ENCODE data around the gene SYMPK. TPM values are rescaled to one million over a fixed set of nuclear protein-coding genes. Genes with fewer than 3 reads are reported as not detected.

Gene SYMPK
- total RNA-seq, 2 experiments from 2014 or later, result 63.3 to 65.0 TPM

DNA sequence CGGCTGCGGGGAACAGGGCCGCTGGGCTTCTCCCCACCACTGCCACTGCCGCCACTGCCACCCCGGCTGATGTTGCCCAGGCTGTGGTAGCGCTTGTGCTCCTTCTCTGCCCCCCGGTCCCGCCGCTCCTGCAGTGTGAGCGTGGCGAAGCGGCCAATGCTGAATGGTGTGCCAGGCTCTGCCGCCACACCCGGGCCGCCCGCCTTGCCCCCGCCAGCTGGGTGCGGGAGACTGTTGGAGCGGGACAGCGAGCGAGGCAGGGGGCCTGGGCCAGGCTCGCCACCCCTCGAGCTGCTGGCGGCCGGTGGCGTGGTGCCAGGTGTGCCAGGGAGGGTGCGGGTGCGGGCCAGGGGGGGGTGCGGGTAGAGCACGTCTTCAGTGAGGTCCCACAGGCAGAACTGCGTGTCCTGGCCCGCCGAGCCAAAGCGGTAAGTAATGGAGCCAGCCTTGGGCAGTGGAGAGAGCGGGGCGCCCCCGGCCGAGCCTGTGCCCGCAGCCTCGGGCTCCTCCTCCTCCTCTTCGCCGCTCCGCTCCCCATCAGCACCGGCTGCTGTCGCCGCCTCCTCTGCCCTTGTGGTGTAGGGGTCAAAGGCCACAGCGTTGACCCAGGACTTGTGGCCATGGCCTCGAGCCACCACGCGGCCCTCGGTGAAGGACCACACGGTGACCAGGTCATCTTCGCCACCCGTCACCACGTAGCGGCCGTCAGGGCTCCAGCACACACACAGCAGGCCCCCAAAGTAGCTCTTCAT lies 77.0 kb downstream of the SYMPK start:
- H3K27me3 Mint-ChIP-seq, result peaks cover 29% of the 10 kb centered on the region
- peaks cover 29% of the 10 kb centered on the region for H3K36me3 ChIP-seq (ENCODE audit: insufficient read depth, low read length)
- peaks cover 0 to 8% of the 10 kb centered on the region in 2 experiments for H3K9me3 ChIP-seq (ENCODE audit: control insufficient read depth in 1 of 2, insufficient read depth in 1 of 2, low read length in 2 of 2)
- H3K9me3 Mint-ChIP-seq, result no peaks in the 10 kb centered on the region
- DNase-seq (no peak), ATAC-seq (ENCODE audit: poor library complexity) (no peak)
- peaks cover 5% of the 10 kb centered on the region for H3K4me1 ChIP-seq (ENCODE audit: insufficient read depth, low read length)
- no peak overlapping the region for H3K27ac Mint-ChIP-seq
- no peak overlapping the region for H3K27ac ChIP-seq (ENCODE audit: low read depth in 1 of 2, low read length in 2 of 2)
- no peak overlapping the region for H3K4me3 ChIP-seq (ENCODE audit: low read length)
- CTCF ChIA-PET, result no interaction called here
- H3K4me1 Mint-ChIP-seq (ENCODE audit: low read depth), result peaks cover 20% of the 10 kb centered on the region
- H3K4me3 Mint-ChIP-seq, result no peak overlapping the region
- TF ChIP-seq, protein P1, sequence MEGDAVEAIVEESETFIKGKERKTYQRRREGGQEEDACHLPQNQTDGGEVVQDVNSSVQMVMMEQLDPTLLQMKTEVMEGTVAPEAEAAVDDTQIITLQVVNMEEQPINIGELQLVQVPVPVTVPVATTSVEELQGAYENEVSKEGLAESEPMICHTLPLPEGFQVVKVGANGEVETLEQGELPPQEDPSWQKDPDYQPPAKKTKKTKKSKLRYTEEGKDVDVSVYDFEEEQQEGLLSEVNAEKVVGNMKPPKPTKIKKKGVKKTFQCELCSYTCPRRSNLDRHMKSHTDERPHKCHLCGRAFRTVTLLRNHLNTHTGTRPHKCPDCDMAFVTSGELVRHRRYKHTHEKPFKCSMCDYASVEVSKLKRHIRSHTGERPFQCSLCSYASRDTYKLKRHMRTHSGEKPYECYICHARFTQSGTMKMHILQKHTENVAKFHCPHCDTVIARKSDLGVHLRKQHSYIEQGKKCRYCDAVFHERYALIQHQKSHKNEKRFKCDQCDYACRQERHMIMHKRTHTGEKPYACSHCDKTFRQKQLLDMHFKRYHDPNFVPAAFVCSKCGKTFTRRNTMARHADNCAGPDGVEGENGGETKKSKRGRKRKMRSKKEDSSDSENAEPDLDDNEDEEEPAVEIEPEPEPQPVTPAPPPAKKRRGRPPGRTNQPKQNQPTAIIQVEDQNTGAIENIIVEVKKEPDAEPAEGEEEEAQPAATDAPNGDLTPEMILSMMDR (IDR thresholded peaks at IDR 0.05), result no peak
- peaks cover 8 to 14% of the 10 kb centered on the region in 2 experiments for H3K27me3 ChIP-seq (ENCODE audit: control insufficient read depth in 1 of 2, insufficient read depth in 2 of 2, low read length in 2 of 2)
- peaks cover 50% of the 10 kb centered on the region for H3K36me3 Mint-ChIP-seq (ENCODE audit: low read depth)
- POLR2A ChIA-PET, result no interaction called here
- intact Hi-C loops (cut with DNase I, micrococcal nuclease), result no loop called here

DNA sequence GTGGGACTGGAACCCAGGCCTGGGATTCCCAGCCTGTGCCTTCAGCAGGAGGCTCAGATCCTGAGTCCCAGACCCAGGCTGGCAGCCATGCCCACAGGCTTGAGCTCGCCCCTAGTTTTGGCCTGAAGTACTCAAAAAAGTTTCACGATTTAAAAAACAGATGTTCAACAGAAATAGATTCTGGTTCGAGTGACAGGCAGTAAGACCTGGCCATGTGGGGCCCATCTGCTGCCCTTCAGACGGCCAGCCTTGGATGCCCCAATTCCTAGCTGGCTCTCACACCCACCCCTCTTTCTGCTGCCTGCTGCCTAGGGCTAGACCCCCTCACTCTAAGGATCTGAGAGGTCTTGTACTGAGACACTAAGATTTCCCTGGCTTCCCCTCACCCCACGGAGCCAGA lies 77.8 kb downstream of the SYMPK start:
- no peak overlapping the region for H3K4me3 Mint-ChIP-seq
- POLR2A ChIA-PET, result no interaction called here
- Histone ChIP-seq H3K27me3 (ENCODE audit: control insufficient read depth in 1 of 2, insufficient read depth in 2 of 2, low read length in 2 of 2) (peaks cover 17 to 22% of the 10 kb centered on the region in 2 experiments), H3K27ac (ENCODE audit: low read depth in 1 of 2, low read length in 2 of 2) (no peak overlapping the region), H3K9me3 (ENCODE audit: control insufficient read depth in 1 of 2, insufficient read depth in 1 of 2, low read length in 2 of 2) (peaks cover 0 to 11% of the 10 kb centered on the region in 2 experiments), H3K36me3 (ENCODE audit: insufficient read depth, low read length) (peaks cover 26% of the 10 kb centered on the region), H3K4me3 (ENCODE audit: low read length) (no peak overlapping the region), H3K4me1 (ENCODE audit: insufficient read depth, low read length) (peaks cover 5% of the 10 kb centered on the region)
- CTCF ChIA-PET, result no interaction called here
- DNase-seq, result no peak
- intact Hi-C loops (cut with DNase I, micrococcal nuclease), result no loop called here
- H3K27ac Mint-ChIP-seq, result no peak overlapping the region
- peaks cover 20% of the 10 kb centered on the region for H3K4me1 Mint-ChIP-seq (ENCODE audit: low read depth)
- TF ChIP-seq, protein P1 (IDR thresholded peaks at IDR 0.05), result no peak
- no peak for ATAC-seq (ENCODE audit: poor library complexity)
- H3K36me3 Mint-ChIP-seq (ENCODE audit: low read depth), result peaks cover 46% of the 10 kb centered on the region
- peaks cover 36% of the 10 kb centered on the region for H3K27me3 Mint-ChIP-seq
- H3K9me3 Mint-ChIP-seq, result no peaks in the 10 kb centered on the region

DNA sequence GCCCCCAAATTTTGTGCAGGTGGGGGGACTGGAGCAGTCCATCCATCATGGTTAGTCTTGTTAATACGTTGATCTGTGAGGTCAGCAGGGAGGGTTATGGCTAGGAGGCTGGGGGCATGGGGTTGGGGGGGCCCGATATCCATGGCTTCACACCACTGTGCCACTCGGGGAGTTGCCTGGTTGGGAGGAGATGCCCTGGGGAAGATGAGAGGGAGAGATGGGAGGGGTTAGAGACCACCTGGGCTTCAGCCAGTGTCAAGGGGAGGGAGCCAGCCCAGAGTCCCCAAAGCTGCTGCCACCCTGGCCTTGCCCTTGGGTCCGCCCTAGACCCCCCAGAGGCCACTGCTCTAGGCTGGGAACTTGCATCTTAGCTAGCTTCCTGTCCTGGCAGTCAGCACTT lies 78.9 kb downstream of the SYMPK start:
- Mint-ChIP-seq H3K9me3 (no peaks in the 10 kb centered on the region), H3K4me1 (ENCODE audit: low read depth) (peaks cover 29% of the 10 kb centered on the region), H3K27ac (no peak overlapping the region), H3K4me3 (no peak overlapping the region), H3K36me3 (ENCODE audit: low read depth) (peaks cover 44% of the 10 kb centered on the region), H3K27me3 (peaks cover 43% of the 10 kb centered on the region)
- Histone ChIP-seq H3K9me3 (ENCODE audit: control insufficient read depth in 1 of 2, insufficient read depth in 1 of 2, low read length in 2 of 2) (peaks cover 0 to 17% of the 10 kb centered on the region in 2 experiments), H3K27ac (ENCODE audit: low read depth in 1 of 2, low read length in 2 of 2) (no peak overlapping the region), H3K4me1 (ENCODE audit: insufficient read depth, low read length) (peaks cover 15% of the 10 kb centered on the region), H3K36me3 (ENCODE audit: insufficient read depth, low read length) (peaks cover 21% of the 10 kb centered on the region), H3K4me3 (ENCODE audit: low read length) (no peak overlapping the region), H3K27me3 (ENCODE audit: control insufficient read depth in 1 of 2, insufficient read depth in 2 of 2, low read length in 2 of 2) (peaks cover 22 to 30% of the 10 kb centered on the region in 2 experiments)
- DNase-seq, result no peak
- TF ChIP-seq, protein P1 (IDR thresholded peaks at IDR 0.05), result no peak
- ChIA-PET CTCF (no interaction called here), POLR2A (no interaction called here)
- intact Hi-C loops (cut with DNase I, micrococcal nuclease), result no loop called here
- no peak for ATAC-seq (ENCODE audit: poor library complexity)
